ENCODE results near the gene AFF4.
"Not testable (repeated sequence)": the region's sequence is repeated elsewhere in the genome, so short reads cannot be mapped to it uniquely, and the experiment has no call there.

AFF4 gene

GRCh38 chr5:132963171-132964104 is at the start of gene AFF4:
Gene AFF4, minus strand, starts transcription at chr5:132963634. Its CDS starts 26,445 bp downstream, at chr5:132937189.
- Mint-ChIP-seq H3K9me3 (no peaks in the 10 kb centered on the region), H3K4me3 (peak within 1 kb of the TSS; percentile 96), H3K4me1 (ENCODE audit: low read depth) (peaks cover 34% of the 10 kb centered on the region), H3K36me3 (ENCODE audit: low read depth) (peaks cover 27% of the 10 kb centered on the region), H3K27ac (peak within 1 kb of the TSS; percentile 99), H3K27me3 (no peaks in the 10 kb centered on the region)
- peak; percentile 94 for DNase-seq

GRCh38 chr5:133008455-133008854 is 45.0 kb upstream of the AFF4 start:
- DNase-seq; H3K4me3 Mint-ChIP-seq; H3K9me3 Mint-ChIP-seq; H3K27me3 Mint-ChIP-seq; H3K27ac Mint-ChIP-seq; H3K4me1 Mint-ChIP-seq (ENCODE audit: low read depth): not testable (repeated sequence)
- peaks cover 41% of the 10 kb centered on the region for H3K36me3 Mint-ChIP-seq (ENCODE audit: low read depth)

- H3K27ac Mint-ChIP-seq, result no peak overlapping the region
- no peaks in the 10 kb centered on the region for H3K4me1 Mint-ChIP-seq (ENCODE audit: low read depth)
- H3K4me3 Mint-ChIP-seq, result no peak overlapping the region
- no peaks in the 10 kb centered on the region for H3K27me3 Mint-ChIP-seq
- peaks cover 48% of the 10 kb centered on the region for H3K36me3 Mint-ChIP-seq (ENCODE audit: low read depth)
- DNase-seq, result no peak
- no peaks in the 10 kb centered on the region for H3K9me3 Mint-ChIP-seq
Observed at GRCh38 chr5:133006653-133007052, 43.2 kb upstream of the AFF4 start.

GRCh38 chr5:132999246-132999645 is 35.8 kb upstream of the AFF4 start:
- Mint-ChIP-seq H3K27me3 (no peaks in the 10 kb centered on the region), H3K36me3 (ENCODE audit: low read depth) (peaks cover 36% of the 10 kb centered on the region), H3K4me1 (ENCODE audit: low read depth) (no peaks in the 10 kb centered on the region), H3K9me3 (no peaks in the 10 kb centered on the region), H3K27ac (no peak overlapping the region), H3K4me3 (no peak overlapping the region)
- no peak for DNase-seq

- Mint-ChIP-seq H3K27me3 (no peaks in the 10 kb centered on the region), H3K4me1 (ENCODE audit: low read depth) (no peaks in the 10 kb centered on the region), H3K4me3 (no peak overlapping the region), H3K27ac (no peak overlapping the region), H3K36me3 (ENCODE audit: low read depth) (peaks cover 33% of the 10 kb centered on the region), H3K9me3 (no peaks in the 10 kb centered on the region)
- DNase-seq, result no peak
Observed at GRCh38 chr5:132998556-132998955, 35.1 kb upstream of the AFF4 start.

- no peak overlapping the region for H3K27ac Mint-ChIP-seq
- H3K4me3 Mint-ChIP-seq, result no peak overlapping the region
- H3K36me3 Mint-ChIP-seq (ENCODE audit: low read depth), result peaks cover 20% of the 10 kb centered on the region
Observed at GRCh38 chr5:132996307-132996706, 32.9 kb upstream of the AFF4 start.

GRCh38 chr5:132987531-132988408 is 24.3 kb upstream of the AFF4 start:
- H3K27ac Mint-ChIP-seq, result no peak overlapping the region
- H3K36me3 Mint-ChIP-seq (ENCODE audit: low read depth), result no peaks in the 10 kb centered on the region
- H3K9me3 Mint-ChIP-seq, result no peaks in the 10 kb centered on the region
- no peak overlapping the region for H3K4me3 Mint-ChIP-seq
- no peak for DNase-seq
- H3K4me1 Mint-ChIP-seq (ENCODE audit: low read depth), result no peaks in the 10 kb centered on the region
- no peaks in the 10 kb centered on the region for H3K27me3 Mint-ChIP-seq

More at GRCh38 chr5:132996307-132996706, 32.9 kb upstream of the AFF4 start:
- H3K27me3 Mint-ChIP-seq, result no peaks in the 10 kb centered on the region
- no peaks in the 10 kb centered on the region for H3K9me3 Mint-ChIP-seq
- no peaks in the 10 kb centered on the region for H3K4me1 Mint-ChIP-seq (ENCODE audit: low read depth)
- no peak for DNase-seq

GRCh38 chr5:132982971-132983370 is 19.5 kb upstream of the AFF4 start:
- DNase-seq; H3K4me1 Mint-ChIP-seq (ENCODE audit: low read depth); H3K36me3 Mint-ChIP-seq (ENCODE audit: low read depth); H3K9me3 Mint-ChIP-seq; H3K4me3 Mint-ChIP-seq; H3K27ac Mint-ChIP-seq; H3K27me3 Mint-ChIP-seq: not testable (repeated sequence)

GRCh38 chr5:132981288-132981687 is 17.9 kb upstream of the AFF4 start:
- Mint-ChIP-seq H3K36me3 (ENCODE audit: low read depth) (no peaks in the 10 kb centered on the region), H3K4me3 (no peak overlapping the region), H3K27ac (no peak overlapping the region), H3K4me1 (ENCODE audit: low read depth) (no peaks in the 10 kb centered on the region), H3K9me3 (peaks cover 5% of the 10 kb centered on the region), H3K27me3 (no peaks in the 10 kb centered on the region)
- DNase-seq, result no peak

GRCh38 chr5:132979976-132980375 is 16.5 kb upstream of the AFF4 start:
- no peaks in the 10 kb centered on the region for H3K4me1 Mint-ChIP-seq (ENCODE audit: low read depth)
- H3K9me3 Mint-ChIP-seq, result peaks cover 5% of the 10 kb centered on the region
- H3K4me3 Mint-ChIP-seq, result no peak overlapping the region
- DNase-seq, result no peak
- H3K27ac Mint-ChIP-seq, result no peak overlapping the region
- H3K36me3 Mint-ChIP-seq (ENCODE audit: low read depth), result no peaks in the 10 kb centered on the region
- H3K27me3 Mint-ChIP-seq, result no peaks in the 10 kb centered on the region

GRCh38 chr5:132979367-132979940 is 16.0 kb upstream of the AFF4 start:
- Mint-ChIP-seq H3K4me3 (no peak overlapping the region), H3K27ac (no peak overlapping the region), H3K4me1 (ENCODE audit: low read depth) (no peaks in the 10 kb centered on the region), H3K9me3 (peaks cover 5% of the 10 kb centered on the region), H3K36me3 (ENCODE audit: low read depth) (no peaks in the 10 kb centered on the region), H3K27me3 (no peaks in the 10 kb centered on the region)
- no peak for DNase-seq

GRCh38 chr5:132976852-132977251 is 13.4 kb upstream of the AFF4 start:
- DNase-seq, result no peak
- Mint-ChIP-seq H3K27ac (no peak overlapping the region), H3K9me3 (peaks cover 5% of the 10 kb centered on the region), H3K4me3 (no peak overlapping the region), H3K4me1 (ENCODE audit: low read depth) (no peaks in the 10 kb centered on the region), H3K36me3 (ENCODE audit: low read depth) (no peaks in the 10 kb centered on the region), H3K27me3 (no peaks in the 10 kb centered on the region)

GRCh38 chr5:132972436-132972828 is 9.0 kb upstream of the AFF4 start:
- H3K36me3 Mint-ChIP-seq (ENCODE audit: low read depth); H3K4me1 Mint-ChIP-seq (ENCODE audit: low read depth); H3K4me3 Mint-ChIP-seq; H3K27me3 Mint-ChIP-seq; H3K9me3 Mint-ChIP-seq; DNase-seq; H3K27ac Mint-ChIP-seq: not testable (repeated sequence)

- no peaks in the 10 kb centered on the region for H3K4me1 Mint-ChIP-seq (ENCODE audit: low read depth)
- H3K36me3 Mint-ChIP-seq (ENCODE audit: low read depth), result no peaks in the 10 kb centered on the region
- DNase-seq, result no peak
- no peak overlapping the region for H3K4me3 Mint-ChIP-seq
- H3K27ac Mint-ChIP-seq, result no peak overlapping the region
- H3K27me3 Mint-ChIP-seq, result no peaks in the 10 kb centered on the region
- H3K9me3 Mint-ChIP-seq, result peaks cover under 1% of the 10 kb centered on the region
Observed at GRCh38 chr5:132971483-132972435, 8.3 kb upstream of the AFF4 start.

All from activated T-cell treated with anti-CD3 and anti-CD28 coated beads, Interleukin-2, amount 50 U/mL, for 24 hours (primary cell).